ENCODE data around the gene CDKN2C. TPM values are rescaled to one million over a fixed set of nuclear protein-coding genes. Genes with fewer than 3 reads are reported as not detected.
"Not testable (repeated sequence)": the region's sequence is repeated elsewhere in the genome, so short reads cannot be mapped to it uniquely, and the experiment has no call there.

CDKN2C gene
- total RNA-seq, 2 donors from 2014 or later = 10.3 to 12.6 TPM

- Histone ChIP-seq H3K4me1 (ENCODE audit: control insufficient read depth in 1 of 2, low read depth in 2 of 2) (no peaks in the 10 kb centered on the region), H3K36me3 (no peaks in the 10 kb centered on the region), H3K27ac (no peak overlapping the region), H3K27me3 (replicated peaks; ENCODE audit: insufficient read depth) (no peaks in the 10 kb centered on the region), H3K4me3 (no peak overlapping the region), H3K9me3 (no peaks in the 10 kb centered on the region)
- DNase-seq (ENCODE audit: low spot score) = no peak
- TF ChIP-seq CTCF (IDR thresholded peaks at IDR 0.05) = no peak
- ATAC-seq (ENCODE audit: insufficient number of reproducible peaks, low FRiP score, low read depth) = no peak
These were observed 39.9 kb upstream of the CDKN2C start for GRCh38 chr1:50930193-50930592.

GRCh38 chr1:50930965-50931737 is 38.9 kb upstream of the CDKN2C start:
- TF ChIP-seq CTCF (IDR thresholded peaks at IDR 0.05) = no peak
- Histone ChIP-seq H3K27me3 (replicated peaks; ENCODE audit: insufficient read depth) (no peaks in the 10 kb centered on the region), H3K9me3 (no peaks in the 10 kb centered on the region), H3K36me3 (no peaks in the 10 kb centered on the region), H3K4me1 (ENCODE audit: control insufficient read depth in 1 of 2, low read depth in 2 of 2) (peaks cover 0 to under 1% of the 10 kb centered on the region in 2 donors), H3K27ac (no peak overlapping the region), H3K4me3 (no peak overlapping the region)
- DNase-seq (ENCODE audit: low spot score) = no peak
- ATAC-seq (ENCODE audit: insufficient number of reproducible peaks, low FRiP score, low read depth) = no peak

- not testable (repeated sequence) for DNase-seq (ENCODE audit: low spot score); H3K4me1 ChIP-seq (ENCODE audit: control insufficient read depth in 1 of 2, low read depth in 2 of 2); H3K9me3 ChIP-seq; H3K36me3 ChIP-seq; H3K27me3 ChIP-seq (replicated peaks; ENCODE audit: insufficient read depth); ATAC-seq (ENCODE audit: insufficient number of reproducible peaks, low FRiP score, low read depth); H3K27ac ChIP-seq; H3K4me3 ChIP-seq
These were observed 38.0 kb upstream of the CDKN2C start for GRCh38 chr1:50932043-50932442.

- not testable (repeated sequence) for H3K27me3 ChIP-seq (replicated peaks; ENCODE audit: insufficient read depth); H3K4me3 ChIP-seq; H3K36me3 ChIP-seq; H3K27ac ChIP-seq; DNase-seq (ENCODE audit: low spot score); H3K9me3 ChIP-seq; ATAC-seq (ENCODE audit: insufficient number of reproducible peaks, low FRiP score, low read depth); H3K4me1 ChIP-seq (ENCODE audit: control insufficient read depth in 1 of 2, low read depth in 2 of 2)
These were observed 36.3 kb upstream of the CDKN2C start for GRCh38 chr1:50933770-50934169.

- ATAC-seq (ENCODE audit: insufficient number of reproducible peaks, low FRiP score, low read depth) (no peak), DNase-seq (ENCODE audit: low spot score) (no peak)
- no peak for TF ChIP-seq CTCF (IDR thresholded peaks at IDR 0.05)
- no peaks in the 10 kb centered on the region for H3K27me3 ChIP-seq (replicated peaks; ENCODE audit: insufficient read depth)
- no peak overlapping the region for H3K4me3 ChIP-seq
- peaks cover 0 to 7% of the 10 kb centered on the region in 2 donors for H3K4me1 ChIP-seq (ENCODE audit: control insufficient read depth in 1 of 2, low read depth in 2 of 2)
- H3K36me3 ChIP-seq = no peaks in the 10 kb centered on the region
- no peaks in the 10 kb centered on the region for H3K9me3 ChIP-seq
- no peak overlapping the region for H3K27ac ChIP-seq
These were observed 35.2 kb upstream of the CDKN2C start for GRCh38 chr1:50934838-50935237.

GRCh38 chr1:50935276-50935675 is 34.8 kb upstream of the CDKN2C start:
- H3K9me3 ChIP-seq; H3K27me3 ChIP-seq (replicated peaks; ENCODE audit: insufficient read depth); H3K36me3 ChIP-seq; H3K4me3 ChIP-seq; DNase-seq (ENCODE audit: low spot score); H3K27ac ChIP-seq; H3K4me1 ChIP-seq (ENCODE audit: control insufficient read depth in 1 of 2, low read depth in 2 of 2); ATAC-seq (ENCODE audit: insufficient number of reproducible peaks, low FRiP score, low read depth): not testable (repeated sequence)

- ATAC-seq (ENCODE audit: insufficient number of reproducible peaks, low FRiP score, low read depth) (no peak), DNase-seq (ENCODE audit: low spot score) (no peak)
- no peak for TF ChIP-seq CTCF (IDR thresholded peaks at IDR 0.05)
- H3K36me3 ChIP-seq = no peaks in the 10 kb centered on the region
- H3K4me1 ChIP-seq (ENCODE audit: control insufficient read depth in 1 of 2, low read depth in 2 of 2) = peaks cover 0 to 7% of the 10 kb centered on the region in 2 donors
- no peak overlapping the region for H3K4me3 ChIP-seq
- H3K9me3 ChIP-seq = no peaks in the 10 kb centered on the region
- no peak overlapping the region for H3K27ac ChIP-seq
- no peaks in the 10 kb centered on the region for H3K27me3 ChIP-seq (replicated peaks; ENCODE audit: insufficient read depth)
These were observed 33.7 kb upstream of the CDKN2C start for GRCh38 chr1:50936321-50936720.

All from thoracic aorta (tissue), 2 donors.